ENCODE measurements around the gene NRP1. TPM values are rescaled to one million over a fixed set of nuclear protein-coding genes. Genes with fewer than 3 reads are reported as not detected.

The NRP1 gene
- total and polyA plus RNA-seq, 4 donors, result 18.5 to 188 (median 71.7) TPM

DNA sequence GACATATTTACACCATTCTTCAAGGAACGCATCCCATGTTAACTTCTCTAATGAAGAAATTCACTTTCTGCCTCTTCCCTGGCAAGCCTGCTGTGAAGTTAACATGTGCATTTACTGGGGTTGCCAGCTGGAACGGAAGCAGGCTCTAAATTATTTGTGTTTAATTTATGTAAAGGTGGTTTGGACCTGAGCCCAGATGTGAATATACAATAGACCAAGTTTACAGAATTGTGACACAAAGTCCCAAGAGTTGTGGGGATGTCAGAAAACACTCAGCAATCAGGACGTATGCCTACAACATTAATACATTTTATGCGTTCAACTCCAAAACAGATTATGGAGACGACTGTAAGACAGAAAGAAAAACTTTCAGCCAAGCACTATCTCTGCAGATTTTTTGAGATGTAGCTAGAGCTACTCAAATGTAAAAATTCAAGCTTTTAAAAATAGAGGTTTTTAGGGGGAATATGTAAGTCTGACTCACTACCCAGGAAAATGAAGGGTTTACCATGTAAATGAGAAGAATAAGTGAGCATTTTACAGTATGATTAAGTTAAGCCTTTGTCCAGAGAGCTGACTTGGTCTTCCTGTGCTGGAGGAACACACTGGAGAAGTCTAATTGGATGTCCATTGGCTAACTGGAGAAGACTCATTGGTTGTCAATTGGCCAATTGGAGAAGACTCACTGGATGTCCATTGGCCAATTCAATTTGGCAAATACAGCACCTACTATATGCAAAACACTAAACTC lies 19.5 kb downstream of the NRP1 start:
- WGBS, 2 donors, result 17 to 41% methylated on average over 5 of the region's 5 CpGs
- TF ChIP-seq, protein P1, sequence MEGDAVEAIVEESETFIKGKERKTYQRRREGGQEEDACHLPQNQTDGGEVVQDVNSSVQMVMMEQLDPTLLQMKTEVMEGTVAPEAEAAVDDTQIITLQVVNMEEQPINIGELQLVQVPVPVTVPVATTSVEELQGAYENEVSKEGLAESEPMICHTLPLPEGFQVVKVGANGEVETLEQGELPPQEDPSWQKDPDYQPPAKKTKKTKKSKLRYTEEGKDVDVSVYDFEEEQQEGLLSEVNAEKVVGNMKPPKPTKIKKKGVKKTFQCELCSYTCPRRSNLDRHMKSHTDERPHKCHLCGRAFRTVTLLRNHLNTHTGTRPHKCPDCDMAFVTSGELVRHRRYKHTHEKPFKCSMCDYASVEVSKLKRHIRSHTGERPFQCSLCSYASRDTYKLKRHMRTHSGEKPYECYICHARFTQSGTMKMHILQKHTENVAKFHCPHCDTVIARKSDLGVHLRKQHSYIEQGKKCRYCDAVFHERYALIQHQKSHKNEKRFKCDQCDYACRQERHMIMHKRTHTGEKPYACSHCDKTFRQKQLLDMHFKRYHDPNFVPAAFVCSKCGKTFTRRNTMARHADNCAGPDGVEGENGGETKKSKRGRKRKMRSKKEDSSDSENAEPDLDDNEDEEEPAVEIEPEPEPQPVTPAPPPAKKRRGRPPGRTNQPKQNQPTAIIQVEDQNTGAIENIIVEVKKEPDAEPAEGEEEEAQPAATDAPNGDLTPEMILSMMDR (IDR thresholded peaks at IDR 0.05; ENCODE audit: control extremely low read depth, extremely low read depth), result no peak
- H3K9me3 ChIP-seq (ENCODE audit: control insufficient read depth in 4 of 4, insufficient read depth in 3 of 4, low read length in 3 of 4), result no peaks in the 10 kb centered on the region
- H3K4me3 ChIP-seq, result no peak overlapping the region
- peak overlapping the region in 1 of 2 donors; percentile 12 for H3K27ac ChIP-seq (ENCODE audit: low read depth in 1 of 2, low read length in 1 of 2)
- peaks cover 5 to 54% (median 23%) of the 10 kb centered on the region in 5 donors for H3K4me1 ChIP-seq (ENCODE audit: control insufficient read depth in 5 of 5, insufficient read depth in 5 of 5, low read length in 5 of 5)
- peaks cover 0 to 19% (median 6%) of the 10 kb centered on the region in 4 donors for H3K36me3 ChIP-seq (ENCODE audit: control insufficient read depth in 4 of 4, insufficient read depth in 4 of 4, low read length in 4 of 4)
- ATAC-seq (ENCODE audit: insufficient read depth, low FRiP score) (no peak), DNase-seq (peak in 2 of 3 donors; percentile 51 to 69)
- H3K9ac ChIP-seq (ENCODE audit: insufficient read depth in 1 of 2, low read length in 2 of 2), result no peak overlapping the region
- no peaks in the 10 kb centered on the region for H3K27me3 ChIP-seq (ENCODE audit: control insufficient read depth in 3 of 3, insufficient read depth in 3 of 3, low read length in 2 of 3)

DNA sequence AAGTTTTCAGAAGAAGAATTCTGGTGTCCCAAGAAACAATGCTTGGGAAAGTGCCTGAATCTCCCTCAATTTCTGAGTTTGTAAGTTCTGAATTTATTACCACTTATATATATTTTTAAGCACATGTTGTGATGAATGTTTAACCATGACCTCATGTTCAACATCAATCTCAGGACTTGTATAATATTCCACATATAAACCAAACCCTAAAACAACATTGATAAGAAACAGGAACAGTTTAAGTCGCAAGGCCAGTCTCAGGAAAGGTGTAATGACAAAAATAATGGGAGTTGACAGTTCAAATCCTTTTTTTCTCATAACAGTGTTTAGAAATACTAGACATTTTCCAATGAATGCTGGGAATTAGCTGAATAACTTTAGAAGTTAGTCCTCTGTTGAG lies 22.8 kb downstream of the NRP1 start:
- Histone ChIP-seq H3K36me3 (ENCODE audit: control insufficient read depth in 4 of 4, insufficient read depth in 4 of 4, low read length in 4 of 4) (peaks cover 0 to 24% (median 8%) of the 10 kb centered on the region in 4 donors), H3K4me3 (no peak overlapping the region), H3K9me3 (ENCODE audit: control insufficient read depth in 4 of 4, insufficient read depth in 3 of 4, low read length in 3 of 4) (no peaks in the 10 kb centered on the region), H3K9ac (ENCODE audit: insufficient read depth in 1 of 2, low read length in 2 of 2) (no peak overlapping the region), H3K4me1 (ENCODE audit: control insufficient read depth in 5 of 5, insufficient read depth in 5 of 5, low read length in 5 of 5) (peaks cover 4 to 42% (median 23%) of the 10 kb centered on the region in 5 donors), H3K27me3 (ENCODE audit: control insufficient read depth in 3 of 3, insufficient read depth in 3 of 3, low read length in 2 of 3) (no peaks in the 10 kb centered on the region), H3K27ac (ENCODE audit: low read depth in 1 of 2, low read length in 1 of 2) (no peak overlapping the region)
- DNase-seq (no peak), ATAC-seq (ENCODE audit: insufficient read depth, low FRiP score) (no peak)
- TF ChIP-seq, protein P1 (IDR thresholded peaks at IDR 0.05; ENCODE audit: control extremely low read depth, extremely low read depth), result no peak
- WGBS, 2 donors, result 79 to 83% methylated on average over 1 of the region's 1 CpG

DNA sequence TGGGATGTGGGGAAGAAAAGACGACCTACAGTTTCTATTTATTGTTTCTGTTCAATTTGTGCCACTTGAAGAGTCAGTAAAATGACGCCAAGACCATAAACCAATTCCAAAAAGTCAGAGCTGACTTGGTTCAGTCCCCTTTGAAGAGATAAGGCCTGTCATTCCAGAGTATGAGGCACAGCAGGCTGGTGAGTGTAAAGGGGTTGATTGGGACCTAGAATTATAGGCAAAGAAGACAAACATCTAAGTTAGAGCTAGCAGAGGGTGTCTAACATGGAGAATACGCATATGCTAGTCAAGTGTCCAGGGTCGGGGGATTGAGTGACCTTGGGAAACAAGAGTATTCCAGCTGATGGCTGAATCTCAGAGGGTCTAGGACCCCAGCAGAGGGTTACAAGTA lies 23.6 kb downstream of the NRP1 start:
- H3K4me3 ChIP-seq, result no peak overlapping the region

More for the DNA sequence above, 23.6 kb downstream of the NRP1 start:
- WGBS, 2 donors, result 92 to 98% methylated on average over 4 of the region's 4 CpGs
- H3K9me3 ChIP-seq (ENCODE audit: control insufficient read depth in 4 of 4, insufficient read depth in 3 of 4, low read length in 3 of 4), result no peaks in the 10 kb centered on the region
- H3K27ac ChIP-seq (ENCODE audit: low read depth in 1 of 2, low read length in 1 of 2), result peak overlapping the region in 1 of 2 donors; percentile 43
- DNase-seq, result no peak
- H3K4me1 ChIP-seq (ENCODE audit: control insufficient read depth in 5 of 5, insufficient read depth in 5 of 5, low read length in 5 of 5), result peaks cover 4 to 40% (median 17%) of the 10 kb centered on the region in 5 donors
- peaks cover 0 to 24% (median 8%) of the 10 kb centered on the region in 4 donors for H3K36me3 ChIP-seq (ENCODE audit: control insufficient read depth in 4 of 4, insufficient read depth in 4 of 4, low read length in 4 of 4)
- no peak for ATAC-seq (ENCODE audit: insufficient read depth, low FRiP score)
- TF ChIP-seq, protein P1 (IDR thresholded peaks at IDR 0.05; ENCODE audit: control extremely low read depth, extremely low read depth), result no peak
- no peaks in the 10 kb centered on the region for H3K27me3 ChIP-seq (ENCODE audit: control insufficient read depth in 3 of 3, insufficient read depth in 3 of 3, low read length in 2 of 3)
- H3K9ac ChIP-seq (ENCODE audit: insufficient read depth in 1 of 2, low read length in 2 of 2), result no peak overlapping the region

Measured in lung (tissue), 12 donors.